Measurements from ENCODE around the gene CTRB1. TPM values are rescaled to one million over a fixed set of nuclear protein-coding genes. Genes with fewer than 3 reads are reported as not detected.

The CTRB1 gene
- total and polyA plus RNA-seq, 2 of the 8 experiments (the other 6 are each of a cell fraction or from before 2014, with no cell fraction given): not detected

DNA sequence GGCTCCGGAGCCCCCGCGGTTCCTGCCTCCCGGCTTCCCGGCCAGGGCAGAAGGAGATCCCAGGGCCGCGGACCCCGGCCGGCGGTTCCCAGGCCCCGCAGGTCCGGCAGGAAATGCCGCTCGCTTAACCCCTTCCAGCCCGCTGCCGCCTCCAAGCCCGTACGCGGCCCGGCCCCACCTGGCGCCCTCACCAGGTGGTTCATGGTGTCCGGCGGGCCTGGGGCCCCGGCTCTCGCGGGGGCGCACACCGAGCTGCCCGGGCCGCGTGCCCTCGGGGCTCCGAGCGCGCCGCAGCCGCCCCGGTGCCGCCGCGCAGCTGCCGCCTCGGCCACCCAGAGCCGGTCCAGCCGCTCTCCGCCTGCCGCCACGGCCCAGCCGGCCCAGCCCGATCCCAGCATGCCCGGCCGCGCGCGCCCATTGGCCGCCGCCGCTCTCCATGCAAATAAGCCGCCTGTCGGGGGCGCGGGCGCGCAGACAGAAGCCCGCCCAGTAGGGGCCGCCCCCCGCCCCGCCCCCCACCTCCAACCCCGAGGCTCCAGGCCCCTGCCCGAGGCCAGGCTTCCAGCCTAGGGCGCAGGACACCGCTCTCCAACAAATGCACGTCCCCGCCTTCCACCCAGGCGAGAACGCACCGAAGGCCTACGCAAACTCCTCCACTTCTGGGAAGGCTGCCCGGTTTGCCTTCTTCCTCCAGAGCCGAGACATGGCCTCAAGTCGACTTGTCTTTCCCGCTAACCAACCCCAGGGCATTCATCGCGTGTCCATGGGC is 32.7 kb downstream of the CTRB1 start, which contains the start of gene BCAR1 (continued):
- TF ChIP-seq EZH2 (IDR thresholded peaks at IDR 0.05; ENCODE audit: low read depth, low read length, severe bottlenecking) (no peak), KDM4A (IDR thresholded peaks at IDR 0.05; ENCODE audit: low read depth, low read length, severe bottlenecking) (peak; percentile 30), TCF12 (IDR thresholded peaks at IDR 0.05; ENCODE audit: low read depth, low read length) (no peak), EGR1 (IDR thresholded peaks at IDR 0.05; ENCODE audit: borderline replicate concordance, low read depth, low read length) (no peak), TBP (IDR thresholded peaks at IDR 0.05; ENCODE audit: low read depth, low read length) (peak; percentile 52; the same call in 1 of the 2 replicates), CBX8 (IDR thresholded peaks at IDR 0.05; ENCODE audit: borderline replicate concordance, low read depth, low read length) (no peak), RXRA (IDR thresholded peaks at IDR 0.05; ENCODE audit: insufficient read depth, low read depth, low read length) (no peak), YY1 (IDR thresholded peaks at IDR 0.05; ENCODE audit: low read depth, low read length) (peak; percentile 16; the same call in 1 of the 2 replicates), FOSL1 (IDR thresholded peaks at IDR 0.05; ENCODE audit: insufficient read depth, low read depth, low read length) (no peak), ZNF274 (IDR thresholded peaks at IDR 0.05; ENCODE audit: borderline replicate concordance, extremely low read depth, low read length) (no peak), GABPA (IDR thresholded peaks at IDR 0.05; ENCODE audit: borderline replicate concordance, insufficient read depth, low read length) (no peak), SIRT6 (IDR thresholded peaks at IDR 0.05; ENCODE audit: low read length) (no peak), PHF8 (conservative IDR thresholded peaks at IDR 0.05; ENCODE audit: low read depth, low read length) (peak; percentile 52; the same call in 1 of the 2 replicates), KDM1A (IDR thresholded peaks at IDR 0.05; ENCODE audit: borderline replicate concordance, low read length) (no peak), CHD2 (IDR thresholded peaks at IDR 0.05; ENCODE audit: low read length) (peak; percentile 32; the same call in 1 of the 2 replicates), CTBP2 (IDR thresholded peaks at IDR 0.05; ENCODE audit: borderline replicate concordance, insufficient read depth, insufficient read length, low read length) (no peak), RAD21 (IDR thresholded peaks at IDR 0.05 in 1 of 2, conservative IDR thresholded peaks at IDR 0.05 in 1 of 2; ENCODE audit: low read depth in 2 of 2, low read length in 2 of 2) (no peak), BRCA1 (IDR thresholded peaks at IDR 0.05; ENCODE audit: low read depth, low read length) (no peak), CBX5 (IDR thresholded peaks at IDR 0.05; ENCODE audit: low read depth, low read length) (no peak), ASH2L (IDR thresholded peaks at IDR 0.05; ENCODE audit: low read length) (no peak), MAFK (IDR thresholded peaks at IDR 0.05; ENCODE audit: low read depth, low read length) (no peak), CHD1 (IDR thresholded peaks at IDR 0.05; ENCODE audit: low read depth, low read length) (no peak), NANOG (IDR thresholded peaks at IDR 0.05; ENCODE audit: insufficient read depth, low read depth, low read length, poor library complexity, severe bottlenecking) (no peak)
- TF ChIP-seq, protein P1, sequence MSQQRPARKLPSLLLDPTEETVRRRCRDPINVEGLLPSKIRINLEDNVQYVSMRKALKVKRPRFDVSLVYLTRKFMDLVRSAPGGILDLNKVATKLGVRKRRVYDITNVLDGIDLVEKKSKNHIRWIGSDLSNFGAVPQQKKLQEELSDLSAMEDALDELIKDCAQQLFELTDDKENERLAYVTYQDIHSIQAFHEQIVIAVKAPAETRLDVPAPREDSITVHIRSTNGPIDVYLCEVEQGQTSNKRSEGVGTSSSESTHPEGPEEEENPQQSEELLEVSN (IDR thresholded peaks at IDR 0.05): peak; percentile 61
